Smooth muscle cell (in vitro differentiated cells): ENCODE measurements around the gene TNIK. TPM values are rescaled to one million over a fixed set of nuclear protein-coding genes. Genes with fewer than 3 reads are reported as not detected.
A peak's percentile ranks its signal among the peaks of the same experiment; 100 is the strongest.

Experiments
- DNase-seq: peaks from one replicate; lab custom pipeline; 2025; ENCODE audit not compliant: unreplicated experiment; lab: John Stamatoyannopoulos, UW
- H2AFZ ChIP-seq: fragments of 200-600 bp; sonication (generic); 2 replicates; pipeline ENCODE4 v1.6.0; 2016; ENCODE audit warnings: antibody characterized with exemption, low read depth, mild to moderate bottlenecking
- H3F3A ChIP-seq: fragments of 200-600 bp; sonication (generic); 2 replicates; pipeline ENCODE4 v1.6.0; 2017; ENCODE audit warnings: antibody characterized with exemption, low read depth
- H3K27ac ChIP-seq: fragments of 200-600 bp; sonication (generic); 2 replicates; pipeline ENCODE4 v1.5.1; 2016; ENCODE audit warnings: low read depth, mild to moderate bottlenecking
- H3K27me3 ChIP-seq: fragments of 200-600 bp; sonication (generic); 2 replicates; pipeline ENCODE4 v1.6.1; 2016; ENCODE audit warnings: low read depth, mild to moderate bottlenecking
- H3K36me3 ChIP-seq: fragments of 200-600 bp; sonication (generic); 2 replicates; pipeline ENCODE4 v1.5.1; 2016; ENCODE audit warnings: low read depth
- H3K4me1 ChIP-seq: fragments of 200-600 bp; sonication (generic); 2 replicates; pipeline ENCODE4 v1.5.1; 2016; ENCODE audit warnings: low read depth
- H3K4me2 ChIP-seq: fragments of 200-600 bp; sonication (generic); 2 replicates; pipeline ENCODE4 v1.6.0; 2016; ENCODE audit warnings: mild to moderate bottlenecking
- H3K4me3 ChIP-seq: fragments of 200-600 bp; sonication (generic); 2 replicates; pipeline ENCODE4 v1.5.1; 2016; ENCODE audit warnings: mild to moderate bottlenecking
- H3K79me2 ChIP-seq: fragments of 200-600 bp; sonication (generic); 2 replicates; pipeline ENCODE4 v1.6.0; 2016; ENCODE audit warnings: low read depth, mild to moderate bottlenecking
- H3K9ac ChIP-seq: fragments of 200-600 bp; sonication (generic); 2 replicates; pipeline ENCODE4 v1.6.0; 2016; ENCODE audit warnings: low read depth
- H3K9me3 ChIP-seq: fragments of 200-600 bp; sonication (generic); replicated peaks from 2 replicates; pipeline ENCODE4 v1.5.1; 2016; ENCODE audit warnings: low read depth
- H4K20me1 ChIP-seq: fragments of 200-600 bp; sonication (generic); 2 replicates; pipeline ENCODE4 v1.6.0; 2016; ENCODE audit warnings: low read depth
- CTCF ChIP-seq: fragments of 200-600 bp; sonication (generic); IDR thresholded peaks from 2 replicates; pipeline ENCODE4 v1.5.1; 2017; ENCODE audit warnings: borderline replicate concordance, mild to moderate bottlenecking, antibody characterized with exemption; ENCODE audit not compliant: insufficient read depth, poor library complexity, severe bottlenecking
- WGBS: methylation state at CpG from one replicate; pipeline ENCODE4 v1.1.7; 2016; ENCODE audit warnings: low lambda C conversion rate; 5-methylcytosine and 5-hydroxymethylcytosine counted together
- polyA plus RNA-seq: library from polyadenylated mRNA; unstranded; fragments of >200 nt; fragmentation: Nextera tagmentation; extraction: Ambion mirVana; gene quantifications from 2 replicates; pipeline ENCODE4 v1.2.1, GENCODE V29; 2016
- total RNA-seq: library from RNA; depleted of rRNA; stranded (reverse); fragments of >200 nt; gene quantifications from 2 replicates; pipeline ENCODE4 v1.2.3, GENCODE V29; 2014

TNIK gene
- total and polyA plus RNA-seq, 2 experiments from 2014 or later, result 10.4 to 12.5 TPM

DNA sequence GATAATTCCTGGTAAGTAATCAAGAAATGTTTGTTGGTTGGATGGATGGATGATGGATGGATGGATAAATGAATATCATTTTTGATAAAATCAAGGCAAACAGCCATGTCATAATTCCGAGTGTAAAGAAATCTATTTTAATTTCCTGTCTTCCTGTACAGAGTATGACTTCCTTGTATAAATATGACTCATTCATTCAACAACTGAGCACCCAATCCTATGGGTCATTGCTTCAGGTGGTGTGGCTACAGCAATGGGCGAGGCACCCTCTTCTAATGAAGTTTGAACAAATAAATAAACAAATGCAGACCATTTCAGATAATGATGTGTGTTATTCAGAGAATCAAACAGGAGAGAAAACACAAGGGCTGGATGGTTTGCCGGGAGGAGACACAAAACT lies 198.7 kb downstream of the TNIK start:
- 98% methylated on average over 3 of the region's 3 CpGs for WGBS
- Histone ChIP-seq H3K4me3 (no peak overlapping the region), H3K4me1 (peaks cover 17% of the 10 kb centered on the region), H3K27me3 (no peaks in the 10 kb centered on the region), H3K9me3 (no peaks in the 10 kb centered on the region), H3K9ac (no peak overlapping the region), H4K20me1 (peaks cover 9% of the 10 kb centered on the region), H2AFZ (no peak overlapping the region), H3K27ac (no peak overlapping the region), H3F3A (peaks cover 10% of the 10 kb centered on the region), H3K36me3 (no peaks in the 10 kb centered on the region), H3K4me2 (no peak overlapping the region), H3K79me2 (no peaks in the 10 kb centered on the region)
- no peak for TF ChIP-seq CTCF
- no peak for DNase-seq

- Histone ChIP-seq H3K4me3 (no peak overlapping the region), H3K27me3 (no peaks in the 10 kb centered on the region), H3F3A (peaks cover 10% of the 10 kb centered on the region), H3K36me3 (no peaks in the 10 kb centered on the region), H3K4me2 (no peak overlapping the region), H3K4me1 (peaks cover 11% of the 10 kb centered on the region), H3K9me3 (no peaks in the 10 kb centered on the region), H4K20me1 (peaks cover 9% of the 10 kb centered on the region), H2AFZ (no peak overlapping the region), H3K27ac (no peak overlapping the region), H3K79me2 (no peaks in the 10 kb centered on the region), H3K9ac (no peak overlapping the region)
- no peak for TF ChIP-seq CTCF
- WGBS, result 77% methylated on average over 3 of the region's 3 CpGs
- DNase-seq, result no peak
These were observed 199.3 kb downstream of the TNIK start for GRCh38 chr3:171260899-171261298.

GRCh38 chr3:171260466-171260865 lies 199.7 kb downstream of the TNIK start:
- no peak for DNase-seq
- Histone ChIP-seq H3K9me3 (no peaks in the 10 kb centered on the region), H3K27ac (no peak overlapping the region), H3K4me3 (no peak overlapping the region), H2AFZ (no peak overlapping the region), H3K4me2 (no peak overlapping the region), H3F3A (peaks cover 10% of the 10 kb centered on the region), H4K20me1 (peaks cover 9% of the 10 kb centered on the region), H3K4me1 (peaks cover 9% of the 10 kb centered on the region), H3K36me3 (no peaks in the 10 kb centered on the region), H3K79me2 (no peaks in the 10 kb centered on the region), H3K27me3 (no peaks in the 10 kb centered on the region), H3K9ac (no peak overlapping the region)
- 100% methylated on average over 1 of the region's 1 CpG for WGBS
- TF ChIP-seq CTCF, result no peak

GRCh38 chr3:171258316-171258715 lies 201.9 kb downstream of the TNIK start:
- Histone ChIP-seq H2AFZ (no peak overlapping the region), H3K4me1 (peaks cover 9% of the 10 kb centered on the region), H3K27me3 (no peaks in the 10 kb centered on the region), H3F3A (peaks cover 10% of the 10 kb centered on the region), H3K4me3 (no peak overlapping the region), H3K27ac (peak overlapping the region; percentile 27), H3K79me2 (no peaks in the 10 kb centered on the region), H3K36me3 (no peaks in the 10 kb centered on the region), H3K4me2 (peak overlapping the region; percentile 5), H3K9me3 (no peaks in the 10 kb centered on the region), H3K9ac (no peak overlapping the region), H4K20me1 (peaks cover 8% of the 10 kb centered on the region)
- no peak for DNase-seq
- no peak for TF ChIP-seq CTCF
- 80% methylated on average over 2 of the region's 2 CpGs for WGBS
